Neural cell (in vitro differentiated cells): ENCODE data around the gene CACNA1I. TPM values are rescaled to one million over a fixed set of nuclear protein-coding genes. Genes with fewer than 3 reads are reported as not detected.

Source experiments
- H2AFZ ChIP-seq: fragments of 200-600, 300-800 bp; sonication (generic), shearing (Covaris generic); 2 replicates; pipeline ENCODE4 v1.6.0; 2014; ENCODE audit warnings: low read depth, mild to moderate bottlenecking, antibody characterized with exemption, low read length, moderate library complexity
- H3F3A ChIP-seq: fragments of 200-600 bp; shearing (Covaris generic); 2 replicates; pipeline ENCODE4 v1.6.1; 2016; ENCODE audit warnings: mild to moderate bottlenecking, moderate library complexity, mixed read lengths, antibody characterized with exemption, low read length; ENCODE audit not compliant: insufficient read depth, poor library complexity, severe bottlenecking
- H3K27ac ChIP-seq: fragments of 200-600, 300-800 bp; sonication (generic), shearing (Covaris generic); 2 replicates; pipeline ENCODE4 v1.5.1; 2014; ENCODE audit warnings: mild to moderate bottlenecking, low read length, moderate library complexity
- H3K27me3 ChIP-seq: fragments of 300-800, 200-600 bp; sonication (generic), shearing (Covaris generic); 2 replicates; pipeline ENCODE4 v1.6.0; 2014; ENCODE audit warnings: mild to moderate bottlenecking, low read depth, low read length, moderate library complexity; ENCODE audit not compliant: insufficient read depth
- H3K36me3 ChIP-seq: fragments of 300-800, 200-600 bp; sonication (generic), shearing (Covaris generic); 2 replicates; pipeline ENCODE4 v1.5.1; 2014; ENCODE audit warnings: mild to moderate bottlenecking, antibody characterized with exemption, low read length, moderate library complexity; ENCODE audit not compliant: insufficient read depth
- H3K4me2 ChIP-seq: fragments of 300-800, 200-600 bp; sonication (generic), shearing (Covaris generic); 2 replicates; pipeline ENCODE4 v1.6.0; 2014; ENCODE audit warnings: mild to moderate bottlenecking, low read length
- H3K4me3 ChIP-seq: fragments of 300-800, 200-600 bp; sonication (generic), shearing (Covaris generic); 2 replicates; pipeline ENCODE4 v1.5.1; 2014; ENCODE audit warnings: mild to moderate bottlenecking, low read length, moderate library complexity
- H3K79me2 ChIP-seq: fragments of 200-600 bp; shearing (Covaris generic); replicated peaks from 2 replicates; pipeline ENCODE4 v1.6.0; 2014; ENCODE audit warnings: mild to moderate bottlenecking, low read length, moderate library complexity; ENCODE audit not compliant: insufficient read depth
- H3K9ac ChIP-seq: fragments of 300-800, 200-600 bp; sonication (generic), shearing (Covaris generic); 2 replicates; pipeline ENCODE4 v1.6.1; 2016; ENCODE audit warnings: mild to moderate bottlenecking, low read length, mixed read lengths
- H3K9me2 ChIP-seq: fragments of 200-600 bp; shearing (Covaris generic); 2 replicates; pipeline ENCODE4 v1.6.1; 2016; ENCODE audit warnings: mild to moderate bottlenecking, low read length, mixed read lengths; ENCODE audit not compliant: insufficient read depth
- H3K9me3 ChIP-seq: fragments of 200-600, 300-800 bp; sonication (generic), shearing (Covaris generic); 2 replicates; pipeline ENCODE4 v1.6.1; 2016; ENCODE audit warnings: mild to moderate bottlenecking, mixed run types, low read length, moderate library complexity, mixed read lengths
- H4K20me1 ChIP-seq: fragments of 200-600 bp; shearing (Covaris generic); 2 replicates; pipeline ENCODE4 v1.6.1; 2016; ENCODE audit warnings: mild to moderate bottlenecking, mixed run types; ENCODE audit not compliant: insufficient read depth
- EP300 ChIP-seq: fragments of 450-650 bp; conservative IDR thresholded peaks from 2 replicates; pipeline ENCODE4 v1.6.1; 2014; ENCODE audit warnings: antibody characterized with exemption, mild to moderate bottlenecking, moderate library complexity; ENCODE audit not compliant: poor library complexity, severe bottlenecking
- EZH2 ChIP-seq: fragments of 200-600, 300-800 bp; shearing (Covaris generic), sonication (generic); IDR thresholded peaks from 2 replicates; pipeline ENCODE4 v1.6.1; 2014; ENCODE audit warnings: antibody characterized with exemption, low read length, borderline replicate concordance, mild to moderate bottlenecking; ENCODE audit not compliant: insufficient read depth, poor library complexity, severe bottlenecking
- MXI1 ChIP-seq: fragments of 450-650 bp; conservative IDR thresholded peaks from 2 replicates; pipeline ENCODE4 v1.6.1; 2014; ENCODE audit warnings: antibody characterized with exemption, mild to moderate bottlenecking; ENCODE audit not compliant: poor library complexity, severe bottlenecking
- POLR2AphosphoS5 ChIP-seq: IDR thresholded peaks from 2 replicates; pipeline ENCODE4 v1.6.1; 2012
- RAD21 ChIP-seq: fragments of 450-650 bp; conservative IDR thresholded peaks from 2 replicates; pipeline ENCODE4 v1.6.1; 2014; ENCODE audit warnings: antibody characterized with exemption, mild to moderate bottlenecking, moderate library complexity
- SMC3 ChIP-seq: fragments of 450-650 bp; conservative IDR thresholded peaks from 2 replicates; pipeline ENCODE4 v1.6.1; 2014; ENCODE audit warnings: antibody characterized with exemption, mild to moderate bottlenecking, moderate library complexity; ENCODE audit not compliant: poor library complexity
- TAF1 ChIP-seq: IDR thresholded peaks from 2 replicates; pipeline ENCODE4 v1.6.1; 2012; ENCODE audit warnings: low read depth
- polyA plus RNA-seq: library from polyadenylated mRNA; depleted of rRNA; stranded (reverse); fragments of >200 nt; gene quantifications from 2 replicates; pipeline ENCODE4 v1.2.3, GENCODE V29; 2014
- TF ChIP-seq, protein P1 (sequence below): fragments of 450-650 bp; IDR thresholded peaks from 2 replicates; pipeline ENCODE4 v1.5.1; 2014; ENCODE audit warnings: antibody characterized with exemption, mild to moderate bottlenecking, moderate library complexity; ENCODE audit not compliant: poor library complexity, severe bottlenecking
- TF ChIP-seq, protein P2 (sequence below): IDR thresholded peaks from 2 replicates; pipeline ENCODE4 v1.6.1; 2012; ENCODE audit warnings: borderline replicate concordance

CACNA1I gene
- polyA plus RNA-seq, 1 donor from 2014 or later = 1.9 TPM

DNA sequence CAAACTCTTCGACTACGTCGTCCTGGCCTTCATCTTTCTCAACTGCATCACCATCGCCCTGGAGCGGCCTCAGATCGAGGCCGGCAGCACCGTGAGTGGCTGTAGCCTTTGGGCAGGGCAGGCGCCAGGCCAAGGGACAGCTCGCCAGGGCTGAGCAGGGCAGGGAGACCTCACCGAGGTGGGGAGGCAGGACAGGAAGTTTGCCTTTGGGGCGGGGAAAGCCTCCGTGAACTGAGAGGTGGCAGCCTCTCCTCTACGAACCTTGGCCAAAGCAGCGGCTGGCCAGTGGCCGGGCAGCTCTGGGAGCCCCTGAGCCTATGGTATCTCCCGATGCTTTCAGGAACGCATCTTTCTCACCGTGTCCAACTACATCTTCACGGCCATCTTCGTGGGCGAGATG is 93.2 kb downstream of the CACNA1I start:
- Histone ChIP-seq H3K36me3 (no peaks in the 10 kb centered on the region), H3K9me3 (no peaks in the 10 kb centered on the region), H3K9ac (no peak overlapping the region), H4K20me1 (no peaks in the 10 kb centered on the region), H3K4me3 (no peak overlapping the region), H3F3A (no peaks in the 10 kb centered on the region), H3K4me2 (no peak overlapping the region), H3K27me3 (peaks cover 49% of the 10 kb centered on the region), H3K9me2 (no peaks in the 10 kb centered on the region), H2AFZ (no peak overlapping the region), H3K27ac (no peak overlapping the region), H3K79me2 (no peaks in the 10 kb centered on the region)
- TF ChIP-seq, protein P1, sequence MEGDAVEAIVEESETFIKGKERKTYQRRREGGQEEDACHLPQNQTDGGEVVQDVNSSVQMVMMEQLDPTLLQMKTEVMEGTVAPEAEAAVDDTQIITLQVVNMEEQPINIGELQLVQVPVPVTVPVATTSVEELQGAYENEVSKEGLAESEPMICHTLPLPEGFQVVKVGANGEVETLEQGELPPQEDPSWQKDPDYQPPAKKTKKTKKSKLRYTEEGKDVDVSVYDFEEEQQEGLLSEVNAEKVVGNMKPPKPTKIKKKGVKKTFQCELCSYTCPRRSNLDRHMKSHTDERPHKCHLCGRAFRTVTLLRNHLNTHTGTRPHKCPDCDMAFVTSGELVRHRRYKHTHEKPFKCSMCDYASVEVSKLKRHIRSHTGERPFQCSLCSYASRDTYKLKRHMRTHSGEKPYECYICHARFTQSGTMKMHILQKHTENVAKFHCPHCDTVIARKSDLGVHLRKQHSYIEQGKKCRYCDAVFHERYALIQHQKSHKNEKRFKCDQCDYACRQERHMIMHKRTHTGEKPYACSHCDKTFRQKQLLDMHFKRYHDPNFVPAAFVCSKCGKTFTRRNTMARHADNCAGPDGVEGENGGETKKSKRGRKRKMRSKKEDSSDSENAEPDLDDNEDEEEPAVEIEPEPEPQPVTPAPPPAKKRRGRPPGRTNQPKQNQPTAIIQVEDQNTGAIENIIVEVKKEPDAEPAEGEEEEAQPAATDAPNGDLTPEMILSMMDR = no peak
- TF ChIP-seq EZH2 (no peak), RAD21 (no peak), SMC3 (no peak), TAF1 (no peak), POLR2AphosphoS5 (no peak), EP300 (no peak), MXI1 (no peak)
- TF ChIP-seq, protein P2, sequence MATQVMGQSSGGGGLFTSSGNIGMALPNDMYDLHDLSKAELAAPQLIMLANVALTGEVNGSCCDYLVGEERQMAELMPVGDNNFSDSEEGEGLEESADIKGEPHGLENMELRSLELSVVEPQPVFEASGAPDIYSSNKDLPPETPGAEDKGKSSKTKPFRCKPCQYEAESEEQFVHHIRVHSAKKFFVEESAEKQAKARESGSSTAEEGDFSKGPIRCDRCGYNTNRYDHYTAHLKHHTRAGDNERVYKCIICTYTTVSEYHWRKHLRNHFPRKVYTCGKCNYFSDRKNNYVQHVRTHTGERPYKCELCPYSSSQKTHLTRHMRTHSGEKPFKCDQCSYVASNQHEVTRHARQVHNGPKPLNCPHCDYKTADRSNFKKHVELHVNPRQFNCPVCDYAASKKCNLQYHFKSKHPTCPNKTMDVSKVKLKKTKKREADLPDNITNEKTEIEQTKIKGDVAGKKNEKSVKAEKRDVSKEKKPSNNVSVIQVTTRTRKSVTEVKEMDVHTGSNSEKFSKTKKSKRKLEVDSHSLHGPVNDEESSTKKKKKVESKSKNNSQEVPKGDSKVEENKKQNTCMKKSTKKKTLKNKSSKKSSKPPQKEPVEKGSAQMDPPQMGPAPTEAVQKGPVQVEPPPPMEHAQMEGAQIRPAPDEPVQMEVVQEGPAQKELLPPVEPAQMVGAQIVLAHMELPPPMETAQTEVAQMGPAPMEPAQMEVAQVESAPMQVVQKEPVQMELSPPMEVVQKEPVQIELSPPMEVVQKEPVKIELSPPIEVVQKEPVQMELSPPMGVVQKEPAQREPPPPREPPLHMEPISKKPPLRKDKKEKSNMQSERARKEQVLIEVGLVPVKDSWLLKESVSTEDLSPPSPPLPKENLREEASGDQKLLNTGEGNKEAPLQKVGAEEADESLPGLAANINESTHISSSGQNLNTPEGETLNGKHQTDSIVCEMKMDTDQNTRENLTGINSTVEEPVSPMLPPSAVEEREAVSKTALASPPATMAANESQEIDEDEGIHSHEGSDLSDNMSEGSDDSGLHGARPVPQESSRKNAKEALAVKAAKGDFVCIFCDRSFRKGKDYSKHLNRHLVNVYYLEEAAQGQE = no peak

DNA sequence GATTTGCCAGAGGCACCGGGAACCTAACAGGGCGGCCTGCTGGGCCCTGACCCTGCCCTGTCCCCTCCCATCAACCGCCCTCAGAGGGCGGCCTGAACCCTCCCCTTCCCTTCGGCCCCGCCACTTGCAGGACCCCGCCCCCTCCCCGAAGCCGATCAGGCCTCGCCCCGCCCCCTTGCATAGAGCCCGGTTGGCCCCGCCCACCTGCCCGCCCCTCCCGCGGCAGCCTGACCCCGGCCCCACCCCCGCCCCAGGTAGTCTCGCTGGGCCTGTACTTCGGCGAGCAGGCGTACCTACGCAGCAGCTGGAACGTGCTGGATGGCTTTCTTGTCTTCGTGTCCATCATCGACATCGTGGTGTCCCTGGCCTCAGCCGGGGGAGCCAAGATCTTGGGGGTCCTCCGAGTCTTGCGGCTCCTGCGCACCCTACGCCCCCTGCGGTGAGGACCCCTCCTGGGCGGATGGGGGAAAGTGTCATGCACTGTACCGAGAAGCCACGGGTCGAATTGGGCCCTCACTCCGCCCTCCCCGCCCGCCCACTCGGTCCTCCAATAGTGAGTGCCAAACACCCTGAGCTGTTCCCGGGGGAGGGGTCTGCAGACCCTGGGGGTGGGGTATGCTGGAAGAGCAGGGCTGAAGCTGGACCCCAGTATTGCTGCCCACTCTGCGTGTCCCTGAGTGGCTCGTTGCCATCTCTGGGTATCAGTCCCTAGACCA is 94.1 kb downstream of the CACNA1I start:
- Histone ChIP-seq H3K9ac (no peak overlapping the region), H3K27me3 (peaks cover 46% of the 10 kb centered on the region), H2AFZ (no peak overlapping the region), H3K27ac (no peak overlapping the region), H3F3A (no peaks in the 10 kb centered on the region), H3K79me2 (no peaks in the 10 kb centered on the region), H3K9me2 (no peaks in the 10 kb centered on the region), H3K4me3 (no peak overlapping the region), H3K36me3 (no peaks in the 10 kb centered on the region), H4K20me1 (no peaks in the 10 kb centered on the region), H3K9me3 (no peaks in the 10 kb centered on the region), H3K4me2 (no peak overlapping the region)
- TF ChIP-seq, protein P2 = no peak
- TF ChIP-seq EZH2 (no peak), SMC3 (no peak), EP300 (no peak), POLR2AphosphoS5 (no peak), RAD21 (no peak), TAF1 (no peak), MXI1 (no peak)
- TF ChIP-seq, protein P1 = no peak
